HFF-Myc (cell line): ENCODE results near the gene FAM53A.
"Not testable (repeated sequence)": the region's sequence is repeated elsewhere in the genome, so short reads cannot be mapped to it uniquely, and the experiment has no call there.

Experiments
- DNase-seq: peaks from one replicate; pipeline ENCODE4 v3.0.0-alpha.2; 2011; ENCODE audit warnings: low read depth; ENCODE audit errors: extremely low read depth
- H3K4me3 ChIP-seq: replicated peaks from 2 replicates; pipeline ENCODE4 v1.5.1; 2011; ENCODE audit warnings: low read depth, mild to moderate bottlenecking, control low read depth, low read length
- TF ChIP-seq, protein P1 (sequence below): IDR thresholded peaks from 2 replicates; pipeline ENCODE4 v1.5.1; 2012; ENCODE audit warnings: mild to moderate bottlenecking, low read depth, low read length, control low read depth; ENCODE audit errors: missing control alignments

FAM53A gene

DNA sequence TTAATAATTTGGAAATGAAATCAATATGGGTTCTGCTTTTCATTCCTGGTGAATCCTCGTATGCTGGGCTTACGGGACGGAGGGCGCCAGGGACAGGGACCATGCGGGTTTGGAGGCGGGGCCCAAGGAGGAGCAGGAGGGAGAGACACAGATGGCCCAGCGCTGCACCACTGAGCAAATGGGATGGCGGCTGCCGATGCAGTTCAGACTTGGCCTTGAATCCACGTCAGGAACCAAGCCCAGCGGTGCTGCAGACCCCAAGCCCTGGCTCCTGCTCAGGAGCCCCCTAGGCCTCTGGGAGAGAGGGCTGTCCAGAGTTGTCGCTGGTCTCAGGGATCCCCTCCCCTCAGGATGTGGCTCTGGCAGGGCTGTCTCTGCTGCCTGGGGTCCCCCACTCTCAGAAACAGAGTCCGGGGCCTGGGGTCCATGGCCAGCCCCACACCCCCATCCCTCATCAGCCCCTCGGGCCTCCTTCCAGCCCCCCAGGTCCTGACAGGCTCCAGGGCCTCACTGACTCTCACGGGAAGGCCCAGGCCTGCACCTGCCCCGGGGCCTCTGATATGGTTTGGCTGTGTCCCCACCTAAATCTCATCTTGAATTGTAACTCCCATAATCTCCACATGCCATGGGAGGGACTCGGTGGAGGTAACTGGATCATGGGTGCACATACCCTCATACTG, 75.2 kb downstream of the FAM53A start:
- no peak overlapping the region for H3K4me3 ChIP-seq
- no peak for DNase-seq
- TF ChIP-seq, protein P1, sequence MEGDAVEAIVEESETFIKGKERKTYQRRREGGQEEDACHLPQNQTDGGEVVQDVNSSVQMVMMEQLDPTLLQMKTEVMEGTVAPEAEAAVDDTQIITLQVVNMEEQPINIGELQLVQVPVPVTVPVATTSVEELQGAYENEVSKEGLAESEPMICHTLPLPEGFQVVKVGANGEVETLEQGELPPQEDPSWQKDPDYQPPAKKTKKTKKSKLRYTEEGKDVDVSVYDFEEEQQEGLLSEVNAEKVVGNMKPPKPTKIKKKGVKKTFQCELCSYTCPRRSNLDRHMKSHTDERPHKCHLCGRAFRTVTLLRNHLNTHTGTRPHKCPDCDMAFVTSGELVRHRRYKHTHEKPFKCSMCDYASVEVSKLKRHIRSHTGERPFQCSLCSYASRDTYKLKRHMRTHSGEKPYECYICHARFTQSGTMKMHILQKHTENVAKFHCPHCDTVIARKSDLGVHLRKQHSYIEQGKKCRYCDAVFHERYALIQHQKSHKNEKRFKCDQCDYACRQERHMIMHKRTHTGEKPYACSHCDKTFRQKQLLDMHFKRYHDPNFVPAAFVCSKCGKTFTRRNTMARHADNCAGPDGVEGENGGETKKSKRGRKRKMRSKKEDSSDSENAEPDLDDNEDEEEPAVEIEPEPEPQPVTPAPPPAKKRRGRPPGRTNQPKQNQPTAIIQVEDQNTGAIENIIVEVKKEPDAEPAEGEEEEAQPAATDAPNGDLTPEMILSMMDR: no peak

GRCh38 chr4:1608196-1608820, 75.8 kb downstream of the FAM53A start:
- TF ChIP-seq, protein P1: no peak
- DNase-seq: no peak
- no peak overlapping the region for H3K4me3 ChIP-seq

- not testable (repeated sequence) for H3K4me3 ChIP-seq, DNase-seq
Observed at GRCh38 chr4:1607436-1608195, 76.5 kb downstream of the FAM53A start.

GRCh38 chr4:1604706-1605205, 79.4 kb downstream of the FAM53A start:
- TF ChIP-seq, protein P1: no peak
- DNase-seq: no peak
- H3K4me3 ChIP-seq: no peak overlapping the region

DNA sequence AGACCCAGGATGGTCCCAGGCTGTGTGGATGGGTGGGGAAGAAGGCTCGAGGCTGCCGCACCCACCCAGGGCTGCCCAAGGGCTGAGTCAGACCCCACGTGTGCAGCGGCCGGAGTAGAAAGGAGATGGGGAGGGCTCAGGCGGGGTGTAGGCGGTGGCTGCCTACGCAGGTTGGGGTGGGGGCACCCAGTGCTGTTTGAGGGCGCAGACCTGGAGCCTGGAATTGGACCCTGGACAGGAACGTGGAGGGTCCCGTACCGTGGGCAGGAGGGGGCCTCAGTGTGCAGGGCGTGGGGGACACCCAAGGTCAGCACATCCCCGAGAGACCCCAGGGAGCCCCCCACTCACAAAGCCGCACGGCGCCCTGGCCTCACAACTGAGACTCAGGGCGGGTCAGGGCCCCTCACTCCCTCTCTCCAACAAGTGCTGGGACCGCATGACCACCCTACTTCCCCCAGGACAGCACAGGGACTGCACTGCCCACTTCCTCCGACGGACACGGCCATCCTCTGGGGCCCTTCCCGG, 79.9 kb downstream of the FAM53A start:
- DNase-seq: no peak
- TF ChIP-seq, protein P1: no peak
- H3K4me3 ChIP-seq: no peak overlapping the region

DNA sequence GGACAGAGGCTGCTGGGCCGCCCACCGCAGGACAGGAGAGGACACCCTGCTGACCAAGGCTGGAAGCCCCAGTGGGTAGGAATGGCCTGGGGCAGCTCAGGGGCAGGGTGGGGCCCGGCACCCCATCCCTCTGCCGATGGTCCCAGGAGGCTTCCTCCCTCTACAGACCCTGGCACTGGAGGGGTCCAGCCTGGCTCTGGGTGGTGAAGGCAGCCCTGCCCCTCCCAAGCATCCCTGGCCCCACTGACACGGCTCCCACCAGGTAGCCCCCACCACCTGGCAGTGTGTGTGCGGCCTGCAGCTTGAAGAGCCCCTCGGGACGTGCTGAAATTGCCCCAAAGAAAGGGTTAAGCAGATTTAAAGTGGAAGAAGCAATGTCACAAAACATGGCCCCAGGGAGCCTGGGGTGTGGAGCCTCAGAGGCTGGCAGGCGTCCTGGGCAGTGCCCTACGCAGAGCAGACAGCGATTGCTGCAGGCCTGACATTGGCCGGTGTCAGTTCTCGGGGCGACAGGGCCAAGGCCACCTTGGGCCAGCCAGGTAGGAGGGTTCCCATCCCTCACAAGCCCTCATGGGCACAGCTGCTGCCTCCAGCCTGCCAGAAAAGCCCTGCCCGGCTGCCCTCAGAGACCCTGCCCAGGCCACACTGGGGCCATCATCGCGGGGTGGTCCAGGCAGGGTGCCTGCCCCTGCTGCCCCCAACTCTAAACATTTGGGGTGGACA, 80.5 kb downstream of the FAM53A start:
- no peak overlapping the region for H3K4me3 ChIP-seq
- TF ChIP-seq, protein P1: no peak
- DNase-seq: no peak
